GM18498 (cell line): ENCODE data around the gene GADD45B.
"Not testable (repeated sequence)": the region's sequence is repeated elsewhere in the genome, so short reads cannot be mapped to it uniquely, and the experiment has no call there.

Source experiments
- ATAC-seq: cut with Tn5 transposase; IDR thresholded peaks from one replicate; pipeline ENCODE4 v1.9.1; 2021; ENCODE audit warnings: mild to moderate bottlenecking, moderate library complexity; ENCODE audit not compliant: unreplicated experiment

Gene GADD45B

GRCh38 chr19:2487090-2487489 is 11.2 kb downstream of the GADD45B start:
- no peak for ATAC-seq

- no peak for ATAC-seq
These were observed 11.9 kb downstream of the GADD45B start for GRCh38 chr19:2487842-2488241.

DNA sequence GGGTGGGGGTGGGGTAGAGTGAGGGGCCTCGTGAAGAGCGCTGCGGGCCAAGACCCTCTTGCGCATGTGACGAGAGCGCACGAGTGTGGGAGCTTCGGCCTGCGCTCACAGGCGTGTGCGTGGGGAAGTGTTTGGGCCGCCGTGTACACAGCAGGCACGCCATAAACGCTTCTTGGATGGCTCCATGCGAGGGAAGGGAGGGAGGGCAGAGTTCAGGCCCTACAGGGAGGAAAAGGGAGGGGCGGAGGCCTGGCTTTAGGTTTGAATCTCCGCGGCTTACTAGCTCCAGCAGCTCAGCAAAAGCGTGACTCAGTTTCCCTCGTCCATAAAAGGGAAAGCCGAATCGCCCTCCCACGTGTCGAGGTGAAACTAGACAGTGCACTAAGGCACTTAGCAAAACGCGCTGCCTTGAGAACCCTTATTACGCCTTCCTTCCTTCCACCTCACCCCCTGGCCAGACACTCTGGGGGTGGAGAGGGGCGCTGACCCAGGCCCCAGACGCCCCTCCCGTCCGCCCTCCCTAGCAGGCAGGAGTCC is 12.5 kb downstream of the GADD45B start:
- ATAC-seq: no peak

DNA sequence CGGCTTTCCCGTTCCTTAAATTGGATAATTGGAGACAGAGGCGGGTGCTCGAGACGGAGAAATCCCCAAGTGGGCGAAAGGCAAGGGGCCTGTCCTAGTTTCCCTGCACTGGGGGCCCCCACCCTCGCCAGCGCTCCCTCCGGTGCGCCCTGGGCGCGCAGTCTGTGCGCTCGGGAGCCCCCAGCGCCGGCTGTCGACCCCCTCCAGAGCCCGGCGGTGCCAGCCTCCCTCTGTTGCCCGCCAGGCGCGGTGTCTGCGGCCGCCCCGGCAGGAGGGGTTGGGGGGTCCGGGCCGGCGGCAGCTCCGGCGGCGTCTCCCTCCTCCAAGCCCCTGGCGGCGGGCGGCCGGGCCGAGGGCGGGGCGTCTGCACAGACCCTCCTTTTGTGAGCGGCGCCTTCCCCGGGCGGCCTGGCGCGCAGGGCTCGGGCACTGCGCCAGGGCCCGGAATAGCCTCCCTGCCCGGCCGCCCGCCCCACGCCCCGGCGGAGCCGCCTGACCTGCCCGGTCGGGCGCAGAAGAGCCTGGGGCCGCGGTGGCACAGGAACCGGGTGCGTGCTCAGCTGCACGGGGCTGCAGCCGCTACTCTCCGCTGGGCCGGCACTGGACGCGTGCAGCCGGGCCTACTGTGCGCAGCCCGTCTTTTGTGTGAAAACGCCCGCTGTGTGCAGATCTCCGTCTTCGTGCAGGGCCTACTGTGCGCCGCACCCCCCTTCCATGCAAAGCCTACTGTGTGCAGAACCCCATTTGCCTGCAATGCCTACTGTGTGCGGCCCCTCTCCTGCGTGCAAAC is 13.2 kb downstream of the GADD45B start:
- ATAC-seq: no peak

- ATAC-seq: no peak
These were observed 14.7 kb downstream of the GADD45B start for GRCh38 chr19:2490659-2491058.

DNA sequence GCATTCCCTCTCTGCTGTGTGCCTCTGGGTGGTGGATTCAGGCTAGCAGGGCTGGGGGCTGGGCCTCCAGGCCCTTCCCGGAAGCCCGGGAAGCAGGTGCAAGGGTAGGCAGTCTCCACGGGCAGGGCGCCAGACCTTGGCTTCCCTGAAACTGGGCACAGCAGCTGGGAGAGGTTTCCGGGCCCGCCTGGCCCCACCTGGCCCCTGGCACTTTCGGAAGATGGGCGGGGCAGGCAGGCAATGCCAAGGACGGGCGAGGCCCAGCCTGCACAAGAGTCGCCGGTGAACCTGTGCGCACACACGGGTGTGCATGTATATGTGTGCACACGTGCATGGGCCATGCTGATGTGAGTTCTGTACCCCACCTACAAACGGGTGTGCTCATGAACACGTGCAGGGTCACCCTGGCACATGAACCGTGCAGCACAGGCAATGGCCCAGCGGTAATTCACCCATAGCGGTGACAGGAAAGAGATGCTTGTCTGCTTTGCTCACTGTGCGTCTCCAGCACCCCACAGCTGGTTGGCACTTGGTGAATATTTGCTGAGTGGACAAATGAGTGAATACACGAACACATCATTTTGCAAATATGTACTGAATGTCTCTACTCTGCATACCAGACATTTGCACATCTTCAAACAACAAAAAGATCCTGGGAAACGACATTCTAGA is 15.3 kb downstream of the GADD45B start:
- no peak for ATAC-seq

DNA sequence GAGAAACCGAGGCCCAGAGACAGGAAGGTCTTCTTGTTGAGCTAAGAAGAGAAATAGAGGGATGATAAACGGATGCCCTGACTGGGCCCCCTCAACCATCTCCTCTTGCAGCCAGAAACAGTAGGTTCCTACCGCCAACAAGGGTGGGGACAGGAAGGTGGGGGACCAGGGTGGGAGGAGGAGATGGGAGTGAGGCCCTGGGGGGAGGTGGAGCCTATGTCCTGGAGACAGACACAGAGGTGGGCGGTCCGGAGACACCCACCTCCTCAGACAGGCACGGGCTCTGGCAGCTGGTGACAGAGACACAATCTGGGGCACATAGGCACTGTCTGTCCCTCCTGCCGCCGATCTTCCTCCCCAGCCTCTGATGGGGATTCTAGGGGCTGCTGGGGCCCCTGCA is 16.9 kb downstream of the GADD45B start:
- no peak for ATAC-seq

DNA sequence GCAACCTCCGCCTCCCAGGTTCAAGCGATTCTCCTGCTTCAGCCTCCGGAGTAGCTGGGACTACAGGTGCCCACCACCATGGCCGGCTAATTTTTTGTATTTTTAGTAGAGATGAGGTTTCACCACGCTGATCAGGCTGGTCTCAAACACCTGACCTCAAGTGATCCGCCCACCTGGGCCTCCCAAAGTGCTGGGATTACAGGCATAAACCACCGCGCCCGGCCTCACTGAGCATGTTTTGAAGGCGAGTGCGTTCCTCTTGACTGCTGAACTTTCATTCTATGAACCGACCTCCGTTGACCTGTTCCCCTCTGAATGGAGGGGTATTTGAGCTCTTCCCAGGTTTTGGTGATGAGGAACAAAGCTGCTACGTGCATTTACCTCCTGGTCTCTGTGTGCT is 17.5 kb downstream of the GADD45B start:
- ATAC-seq: not testable (repeated sequence)

GRCh38 chr19:2494084-2494446 is 18.1 kb downstream of the GADD45B start:
- no peak for ATAC-seq

- ATAC-seq: peak; percentile 54
These were observed 18.7 kb downstream of the GADD45B start for GRCh38 chr19:2494447-2495129.

DNA sequence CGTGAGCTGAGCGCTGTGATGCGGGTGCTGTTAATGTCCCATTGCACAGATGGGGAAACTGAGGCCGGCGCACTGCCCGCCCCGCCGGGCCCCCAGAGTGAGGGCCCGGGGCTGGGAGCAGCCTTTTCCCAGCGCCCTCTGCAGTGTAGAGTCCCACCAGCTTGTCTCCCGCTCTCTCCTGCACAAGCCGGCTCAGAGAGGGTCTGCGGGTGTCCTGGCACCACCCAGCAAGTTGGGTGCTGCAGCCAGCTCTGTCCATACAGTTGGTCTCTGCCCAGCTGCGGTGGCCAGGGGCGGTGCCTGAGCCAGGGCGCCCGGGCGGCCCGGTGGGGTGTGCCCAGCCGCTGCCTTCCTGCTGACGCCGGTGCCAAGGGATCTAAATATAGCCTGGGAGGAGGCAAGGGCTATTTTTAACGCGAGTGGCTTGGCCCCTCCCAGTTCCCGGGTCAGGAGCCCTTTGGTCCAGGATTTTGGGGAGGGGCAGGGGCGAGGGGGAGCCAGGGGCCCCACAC is 19.3 kb downstream of the GADD45B start:
- peak; percentile 27 for ATAC-seq

- ATAC-seq: no peak
These were observed 19.9 kb downstream of the GADD45B start for GRCh38 chr19:2495651-2496316.

DNA sequence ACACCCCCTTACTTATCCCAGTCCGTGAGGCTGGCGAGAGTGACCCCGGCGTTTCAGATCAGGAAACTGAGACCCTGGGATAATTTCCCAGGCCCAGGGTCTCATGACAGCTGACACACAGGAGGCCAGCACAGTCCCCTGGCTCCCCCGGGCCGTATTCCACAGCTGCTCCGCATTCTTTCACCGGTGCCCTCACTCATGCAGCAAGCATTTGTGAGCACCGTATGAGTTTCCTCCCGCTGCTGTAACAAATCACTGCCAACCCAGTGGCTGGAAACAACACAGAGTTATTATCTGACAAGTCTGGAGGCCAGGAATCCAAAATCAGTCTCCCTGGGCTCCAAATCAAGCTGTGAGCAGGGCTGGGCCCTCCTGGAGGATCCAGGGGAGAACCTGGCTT is 21.3 kb downstream of the GADD45B start:
- ATAC-seq: no peak

DNA sequence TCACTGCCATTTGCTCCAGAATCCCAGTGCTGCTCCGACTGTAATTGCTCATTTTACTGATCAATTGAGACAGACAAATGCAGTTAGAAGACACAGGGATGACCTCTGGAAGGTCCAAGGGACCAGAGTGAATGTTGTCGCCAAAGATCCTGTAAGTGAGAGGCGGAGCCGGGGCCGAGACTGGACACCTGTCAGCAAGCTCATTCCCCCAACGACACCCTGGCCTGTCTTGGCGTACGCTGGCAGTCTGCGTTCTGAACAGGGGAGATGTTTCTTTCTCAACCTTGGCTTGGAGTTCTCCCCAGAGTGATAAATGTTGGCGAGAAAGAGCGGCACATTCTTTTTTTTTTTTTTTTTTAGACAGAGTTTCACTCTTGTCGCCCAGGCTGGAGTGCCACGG is 24.2 kb downstream of the GADD45B start:
- ATAC-seq: no peak

- ATAC-seq: no peak
These were observed 24.9 kb downstream of the GADD45B start for GRCh38 chr19:2500841-2501261.

DNA sequence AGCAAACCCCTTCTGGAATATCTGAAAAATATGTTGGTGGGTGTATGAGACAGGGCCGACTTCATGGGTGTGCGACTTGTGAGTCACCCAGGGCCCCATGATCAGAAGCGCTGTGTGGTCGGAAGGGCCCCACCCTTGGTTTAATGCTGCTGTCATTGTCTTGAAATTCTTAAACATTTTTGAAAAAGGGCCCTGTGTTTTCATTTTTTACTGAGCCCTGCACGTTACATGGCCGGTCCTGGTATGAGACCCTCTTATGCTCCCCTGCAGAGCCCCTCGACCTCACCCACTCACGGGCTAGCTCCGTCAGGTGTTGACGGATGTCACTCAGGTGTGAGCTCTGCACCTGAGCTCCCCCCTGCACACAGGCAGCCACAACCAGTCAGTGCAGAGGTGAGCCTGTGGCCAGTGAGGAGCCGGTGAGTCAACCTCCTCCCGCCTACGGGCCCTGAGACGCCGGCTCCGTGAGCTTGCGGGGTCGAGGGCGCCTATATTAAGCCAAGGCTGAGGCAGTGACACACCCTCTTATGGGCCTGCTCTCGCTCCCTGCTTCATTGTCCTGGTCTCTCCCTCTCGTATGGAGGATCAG is 27.7 kb downstream of the GADD45B start:
- no peak for ATAC-seq

DNA sequence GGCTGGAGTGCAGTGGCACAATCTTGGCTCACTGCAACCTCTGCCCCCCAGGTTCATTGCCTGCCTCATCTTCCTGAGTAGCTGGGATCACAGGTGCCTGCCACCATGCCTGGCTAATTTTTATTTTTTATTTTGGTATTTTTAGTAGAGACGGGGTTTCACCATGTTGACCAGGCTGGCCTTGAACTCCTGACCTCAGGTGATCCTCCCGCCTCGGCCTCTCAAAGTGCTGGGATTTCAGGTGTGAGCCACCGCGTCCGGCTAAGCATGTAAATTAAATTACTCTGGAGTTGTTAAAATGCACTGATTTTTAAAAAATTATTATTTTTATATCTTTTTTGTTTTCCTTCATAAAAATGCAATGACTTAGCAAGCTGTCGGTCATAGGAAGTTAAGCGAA is 30.7 kb downstream of the GADD45B start:
- not testable (repeated sequence) for ATAC-seq

DNA sequence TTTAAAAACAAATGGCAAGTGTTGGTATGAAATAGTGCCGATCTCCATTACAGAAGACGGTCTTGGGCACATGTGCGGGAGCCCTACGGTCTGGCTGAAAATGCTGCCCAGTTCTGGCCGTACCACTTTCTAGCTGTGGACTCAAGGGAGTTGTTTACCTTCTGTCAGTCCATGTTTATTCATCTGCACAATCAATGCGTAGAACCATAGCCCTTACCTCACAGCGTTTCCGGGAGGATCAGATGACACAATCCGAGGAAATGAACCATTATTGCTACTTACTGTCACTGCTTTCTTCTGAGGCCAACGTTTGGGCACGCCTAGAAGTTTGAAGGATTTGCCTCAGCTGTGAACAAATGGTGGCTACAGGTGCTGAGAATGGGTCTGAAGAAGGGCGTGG is 31.2 kb downstream of the GADD45B start:
- no peak for ATAC-seq

GRCh38 chr19:2509096-2509495 is 33.2 kb downstream of the GADD45B start:
- ATAC-seq: no peak

DNA sequence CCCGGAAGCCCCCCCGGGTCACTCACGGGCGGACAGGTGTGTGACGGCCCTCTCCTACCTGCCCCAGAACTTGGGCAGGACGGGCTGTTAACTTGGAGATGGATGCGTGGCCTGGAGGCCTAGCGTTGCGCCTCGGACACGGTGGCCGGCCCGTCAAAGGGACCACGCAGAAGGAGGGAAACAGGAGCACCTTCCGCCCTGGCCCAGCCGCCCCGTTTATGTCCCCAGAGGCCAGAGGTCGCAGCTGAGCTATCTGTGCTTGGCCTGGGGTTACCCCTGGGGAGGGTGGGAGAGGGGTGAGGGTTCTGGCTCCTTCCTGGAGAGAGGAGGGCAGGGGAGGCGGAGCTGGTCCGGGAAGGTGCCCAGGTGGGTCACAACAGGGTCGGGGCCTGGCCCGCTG is 35.6 kb downstream of the GADD45B start:
- no peak for ATAC-seq

GRCh38 chr19:2511991-2512390 is 36.1 kb downstream of the GADD45B start:
- no peak for ATAC-seq
